ENCODE data around the gene MTRF1. TPM values are rescaled to one million over a fixed set of nuclear protein-coding genes. Genes with fewer than 3 reads are reported as not detected.

The MTRF1 gene
- 12.6 TPM for polyA plus RNA-seq (2012; ENCODE audit: low read depth, missing spikeins)

- DNase-seq (ENCODE audit: insufficient read length, low spot score) = peak; percentile 60
- TF ChIP-seq PAX5 (IDR thresholded peaks at IDR 0.05; ENCODE audit: insufficient read depth, low read length, severe bottlenecking) = peak; percentile 9
- TF ChIP-seq TAF1 (IDR thresholded peaks at IDR 0.05; ENCODE audit: low read depth, low read length) = peak; percentile 74
- TF ChIP-seq POLR2AphosphoS5 (IDR thresholded peaks at IDR 0.05; ENCODE audit: low read depth, low read length) = peak; percentile 80
- TF ChIP-seq SPI1 (IDR thresholded peaks at IDR 0.05; ENCODE audit: low read depth, low read length) = peak; percentile 18; the same call in 1 of the 2 replicates
- TF ChIP-seq POU2F2 (IDR thresholded peaks at IDR 0.05; ENCODE audit: low read depth, low read length) = peak; percentile 80; the same call in 1 of the 2 replicates
- TF ChIP-seq POLR2A (IDR thresholded peaks at IDR 0.05; ENCODE audit: low read depth, low read length) = peak; percentile 83
- peak; percentile 94 for FAIRE-seq
Observed at GRCh38 chr13:41263261-41263971, at the start of gene MTRF1. Gene MTRF1 (minus strand): TSS chr13:41263576. CDS start chr13:41260907, 2,669 bp downstream.

GRCh38 chr13:41313117-41313516, 49.7 kb upstream of the MTRF1 start:
- TF ChIP-seq POU2F2 (IDR thresholded peaks at IDR 0.05; ENCODE audit: low read depth, low read length) = no peak
- DNase-seq (ENCODE audit: insufficient read length, low spot score) (no peak), FAIRE-seq (no peak)

GRCh38 chr13:41312176-41312500, 48.8 kb upstream of the MTRF1 start:
- DNase-seq (ENCODE audit: insufficient read length, low spot score) (no peak), FAIRE-seq (no peak)
- TF ChIP-seq POLR2AphosphoS5 (IDR thresholded peaks at IDR 0.05; ENCODE audit: low read depth, low read length) = no peak
- no peak for TF ChIP-seq PAX5 (IDR thresholded peaks at IDR 0.05; ENCODE audit: insufficient read depth, low read length, severe bottlenecking)
- TF ChIP-seq POLR2A (IDR thresholded peaks at IDR 0.05; ENCODE audit: low read depth, low read length) = no peak
- TF ChIP-seq TAF1 (IDR thresholded peaks at IDR 0.05; ENCODE audit: low read depth, low read length) = no peak
- TF ChIP-seq SPI1 (IDR thresholded peaks at IDR 0.05; ENCODE audit: low read depth, low read length) = no peak
- TF ChIP-seq POU2F2 (IDR thresholded peaks at IDR 0.05; ENCODE audit: low read depth, low read length) = no peak

GRCh38 chr13:41311406-41312175, 48.2 kb upstream of the MTRF1 start:
- DNase-seq (ENCODE audit: insufficient read length, low spot score) = peak; percentile 25
- TF ChIP-seq POLR2A (IDR thresholded peaks at IDR 0.05; ENCODE audit: low read depth, low read length) (no peak), TAF1 (IDR thresholded peaks at IDR 0.05; ENCODE audit: low read depth, low read length) (no peak)
- FAIRE-seq = peak; percentile 23

- peak; percentile 98 for FAIRE-seq
- DNase-seq (ENCODE audit: insufficient read length, low spot score) = peak; percentile 89
- TF ChIP-seq POLR2A (IDR thresholded peaks at IDR 0.05; ENCODE audit: low read depth, low read length) = peak; percentile 59
- no peak for TF ChIP-seq PAX5 (IDR thresholded peaks at IDR 0.05; ENCODE audit: insufficient read depth, low read length, severe bottlenecking)
- TF ChIP-seq SPI1 (IDR thresholded peaks at IDR 0.05; ENCODE audit: low read depth, low read length) = no peak
- peak; percentile 60; the same call in 1 of the 2 replicates for TF ChIP-seq POLR2AphosphoS5 (IDR thresholded peaks at IDR 0.05; ENCODE audit: low read depth, low read length)
- TF ChIP-seq POU2F2 (IDR thresholded peaks at IDR 0.05; ENCODE audit: low read depth, low read length) = no peak
- TF ChIP-seq TAF1 (IDR thresholded peaks at IDR 0.05; ENCODE audit: low read depth, low read length) = peak; percentile 27; the same call in 1 of the 2 replicates
Observed at GRCh38 chr13:41310963-41311405, 47.6 kb upstream of the MTRF1 start, which contains the start of gene NAA16. Gene NAA16 (plus strand): TSS chr13:41311267. CDS start chr13:41311529, 262 bp downstream.

- FAIRE-seq (no peak), DNase-seq (ENCODE audit: insufficient read length, low spot score) (no peak)
- TF ChIP-seq POLR2A (IDR thresholded peaks at IDR 0.05; ENCODE audit: low read depth, low read length) (no peak), PAX5 (IDR thresholded peaks at IDR 0.05; ENCODE audit: insufficient read depth, low read length, severe bottlenecking) (no peak), SPI1 (IDR thresholded peaks at IDR 0.05; ENCODE audit: low read depth, low read length) (no peak), POU2F2 (IDR thresholded peaks at IDR 0.05; ENCODE audit: low read depth, low read length) (no peak), POLR2AphosphoS5 (IDR thresholded peaks at IDR 0.05; ENCODE audit: low read depth, low read length) (no peak), TAF1 (IDR thresholded peaks at IDR 0.05; ENCODE audit: low read depth, low read length) (no peak)
Observed at GRCh38 chr13:41307884-41308640, 44.7 kb upstream of the MTRF1 start.

- no peak for DNase-seq (ENCODE audit: insufficient read length, low spot score)
- TF ChIP-seq POLR2A (IDR thresholded peaks at IDR 0.05; ENCODE audit: low read depth, low read length) = no peak
- TF ChIP-seq POLR2AphosphoS5 (IDR thresholded peaks at IDR 0.05; ENCODE audit: low read depth, low read length) = no peak
- TF ChIP-seq TAF1 (IDR thresholded peaks at IDR 0.05; ENCODE audit: low read depth, low read length) = no peak
- no peak for TF ChIP-seq PAX5 (IDR thresholded peaks at IDR 0.05; ENCODE audit: insufficient read depth, low read length, severe bottlenecking)
- TF ChIP-seq SPI1 (IDR thresholded peaks at IDR 0.05; ENCODE audit: low read depth, low read length) = no peak
- no peak for TF ChIP-seq POU2F2 (IDR thresholded peaks at IDR 0.05; ENCODE audit: low read depth, low read length)
- FAIRE-seq = no peak
Observed at GRCh38 chr13:41306271-41307145, 43.1 kb upstream of the MTRF1 start.

GRCh38 chr13:41304551-41304950, 41.2 kb upstream of the MTRF1 start:
- FAIRE-seq (no peak), DNase-seq (ENCODE audit: insufficient read length, low spot score) (no peak)
- no peak for TF ChIP-seq TAF1 (IDR thresholded peaks at IDR 0.05; ENCODE audit: low read depth, low read length)
- no peak for TF ChIP-seq PAX5 (IDR thresholded peaks at IDR 0.05; ENCODE audit: insufficient read depth, low read length, severe bottlenecking)
- TF ChIP-seq POLR2AphosphoS5 (IDR thresholded peaks at IDR 0.05; ENCODE audit: low read depth, low read length) = no peak
- TF ChIP-seq POLR2A (IDR thresholded peaks at IDR 0.05; ENCODE audit: low read depth, low read length) = no peak
- no peak for TF ChIP-seq SPI1 (IDR thresholded peaks at IDR 0.05; ENCODE audit: low read depth, low read length)
- TF ChIP-seq POU2F2 (IDR thresholded peaks at IDR 0.05; ENCODE audit: low read depth, low read length) = no peak
